ENCODE measurements around the gene ANKMY1. TPM values are rescaled to one million over a fixed set of nuclear protein-coding genes. Genes with fewer than 3 reads are reported as not detected.

ANKMY1 gene
- polyA plus RNA-seq, 3 donors, result 2.1 to 22.9 (median 2.9) TPM

DNA sequence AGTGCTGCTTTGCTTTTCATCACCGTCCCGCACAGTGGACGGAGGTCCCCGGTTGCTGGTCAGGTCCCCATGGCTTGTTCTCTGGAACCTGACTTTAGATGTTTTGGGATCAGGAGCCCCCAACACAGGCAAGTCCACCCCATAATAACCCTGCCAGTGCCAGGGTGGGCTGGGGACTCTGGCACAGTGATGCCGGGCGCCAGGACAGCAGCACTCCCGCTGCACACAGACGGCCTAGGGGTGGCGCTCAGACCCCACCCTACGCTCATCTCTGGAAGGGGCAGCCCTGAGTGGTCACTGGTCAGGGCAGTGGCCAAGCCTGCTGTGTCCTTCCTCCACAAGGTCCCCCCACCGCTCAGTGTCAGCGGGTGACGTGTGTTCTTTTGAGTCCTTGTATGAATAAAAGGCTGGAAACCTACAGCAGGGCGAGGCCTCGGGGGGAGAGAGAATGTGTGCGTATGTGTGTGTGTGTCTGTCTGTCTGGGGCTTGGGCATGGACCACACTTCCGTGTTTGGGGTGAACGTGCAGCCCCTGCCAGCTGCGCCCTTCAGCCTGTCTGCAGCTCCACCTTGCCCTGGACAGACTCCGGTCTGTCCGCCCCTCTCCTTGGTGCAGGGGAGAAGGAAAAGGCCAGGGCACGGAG lies 90.0 kb downstream of the ANKMY1 start:
- Mint-ChIP-seq H3K9me3 (peaks cover 0 to 4% (median 0%) of the 10 kb centered on the region in 7 donors), H3K4me1 (peaks cover 8% of the 10 kb centered on the region), H3K27me3 (ENCODE audit: low read depth in 3 of 3) (no peaks in the 10 kb centered on the region), H3K27ac (no peak overlapping the region), H3K36me3 (peaks cover 3 to 7% of the 10 kb centered on the region in 2 donors), H3K4me3 (no peak overlapping the region)
- Histone ChIP-seq H3K27me3 (ENCODE audit: control insufficient read depth in 2 of 2, insufficient read depth in 2 of 2, low read length in 2 of 2) (no peaks in the 10 kb centered on the region), H3K36me3 (replicated peaks in 1 of 2; ENCODE audit: control insufficient read depth in 1 of 2, insufficient read depth in 2 of 2, low read length in 2 of 2) (no peaks in the 10 kb centered on the region), H3K4me2 (replicated peaks; ENCODE audit: extremely low read depth, low read length, poor library complexity, severe bottlenecking) (no peak overlapping the region), H3K79me2 (ENCODE audit: insufficient read depth, low read length) (no peaks in the 10 kb centered on the region), H3K9ac (ENCODE audit: insufficient read depth, low read length, poor library complexity, severe bottlenecking) (no peak overlapping the region), H4K20me1 (ENCODE audit: insufficient read depth, low read length) (no peaks in the 10 kb centered on the region), H3K27ac (ENCODE audit: low read depth in 1 of 2, low read length in 2 of 2) (no peak overlapping the region), H3K4me1 (ENCODE audit: control insufficient read depth in 1 of 2, insufficient read depth in 2 of 2, low read length in 2 of 2) (no peaks in the 10 kb centered on the region), H3K9me3 (replicated peaks in 1 of 2; ENCODE audit: control insufficient read depth in 1 of 2, insufficient read depth in 1 of 2, low read length in 2 of 2) (no peaks in the 10 kb centered on the region), H2AFZ (ENCODE audit: insufficient read depth, low read depth, low read length, poor library complexity, severe bottlenecking) (no peak overlapping the region), H3K4me3 (replicated peaks in 1 of 3; ENCODE audit: low read depth in 2 of 3, low read length in 3 of 3) (no peak overlapping the region)
- intact Hi-C loops (cut with micrococcal nuclease), result no loop called here
- DNase-seq, result no peak
- TF ChIP-seq, protein P1, sequence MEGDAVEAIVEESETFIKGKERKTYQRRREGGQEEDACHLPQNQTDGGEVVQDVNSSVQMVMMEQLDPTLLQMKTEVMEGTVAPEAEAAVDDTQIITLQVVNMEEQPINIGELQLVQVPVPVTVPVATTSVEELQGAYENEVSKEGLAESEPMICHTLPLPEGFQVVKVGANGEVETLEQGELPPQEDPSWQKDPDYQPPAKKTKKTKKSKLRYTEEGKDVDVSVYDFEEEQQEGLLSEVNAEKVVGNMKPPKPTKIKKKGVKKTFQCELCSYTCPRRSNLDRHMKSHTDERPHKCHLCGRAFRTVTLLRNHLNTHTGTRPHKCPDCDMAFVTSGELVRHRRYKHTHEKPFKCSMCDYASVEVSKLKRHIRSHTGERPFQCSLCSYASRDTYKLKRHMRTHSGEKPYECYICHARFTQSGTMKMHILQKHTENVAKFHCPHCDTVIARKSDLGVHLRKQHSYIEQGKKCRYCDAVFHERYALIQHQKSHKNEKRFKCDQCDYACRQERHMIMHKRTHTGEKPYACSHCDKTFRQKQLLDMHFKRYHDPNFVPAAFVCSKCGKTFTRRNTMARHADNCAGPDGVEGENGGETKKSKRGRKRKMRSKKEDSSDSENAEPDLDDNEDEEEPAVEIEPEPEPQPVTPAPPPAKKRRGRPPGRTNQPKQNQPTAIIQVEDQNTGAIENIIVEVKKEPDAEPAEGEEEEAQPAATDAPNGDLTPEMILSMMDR (IDR thresholded peaks at IDR 0.05), result no peak
- WGBS (ENCODE audit: insufficient coverage), result 92% methylated on average over 17 of the region's 22 CpGs

DNA sequence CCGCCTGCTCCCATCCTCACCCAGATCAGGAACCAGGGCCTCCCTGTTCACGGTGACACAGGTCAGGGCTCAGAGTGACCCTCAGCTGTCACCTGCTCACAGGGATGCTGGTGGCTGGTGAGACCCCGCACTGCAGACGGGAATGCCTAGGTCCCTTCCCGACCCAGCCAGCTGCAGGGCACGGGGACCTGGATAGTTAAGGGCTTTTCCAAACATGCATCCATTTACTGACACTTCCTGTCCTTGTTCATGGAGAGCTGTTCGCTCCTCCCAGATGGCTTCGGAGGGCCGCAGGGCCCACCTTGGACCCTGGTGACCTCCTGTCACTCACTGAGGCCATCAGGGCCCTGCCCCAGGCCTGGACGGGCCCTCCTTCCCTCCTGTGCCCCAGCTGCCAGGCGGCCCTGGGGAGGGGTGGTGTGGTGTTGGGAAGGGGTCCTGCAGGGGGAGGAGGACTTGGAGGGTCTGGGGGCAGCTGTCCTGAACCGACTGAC lies 90.6 kb downstream of the ANKMY1 start:
- 90% methylated on average over 8 of the region's 12 CpGs for WGBS (ENCODE audit: insufficient coverage)

More for the DNA sequence above, 90.6 kb downstream of the ANKMY1 start:
- no peak for DNase-seq
- Histone ChIP-seq H2AFZ (ENCODE audit: insufficient read depth, low read depth, low read length, poor library complexity, severe bottlenecking) (no peak overlapping the region), H3K9me3 (replicated peaks in 1 of 2; ENCODE audit: control insufficient read depth in 1 of 2, insufficient read depth in 1 of 2, low read length in 2 of 2) (no peaks in the 10 kb centered on the region), H3K9ac (ENCODE audit: insufficient read depth, low read length, poor library complexity, severe bottlenecking) (no peak overlapping the region), H3K27ac (ENCODE audit: low read depth in 1 of 2, low read length in 2 of 2) (no peak overlapping the region), H3K4me3 (replicated peaks in 1 of 3; ENCODE audit: low read depth in 2 of 3, low read length in 3 of 3) (no peak overlapping the region), H3K4me1 (ENCODE audit: control insufficient read depth in 1 of 2, insufficient read depth in 2 of 2, low read length in 2 of 2) (no peaks in the 10 kb centered on the region), H3K36me3 (replicated peaks in 1 of 2; ENCODE audit: control insufficient read depth in 1 of 2, insufficient read depth in 2 of 2, low read length in 2 of 2) (no peaks in the 10 kb centered on the region), H3K79me2 (ENCODE audit: insufficient read depth, low read length) (no peaks in the 10 kb centered on the region), H3K27me3 (ENCODE audit: control insufficient read depth in 2 of 2, insufficient read depth in 2 of 2, low read length in 2 of 2) (no peaks in the 10 kb centered on the region), H4K20me1 (ENCODE audit: insufficient read depth, low read length) (no peaks in the 10 kb centered on the region), H3K4me2 (replicated peaks; ENCODE audit: extremely low read depth, low read length, poor library complexity, severe bottlenecking) (no peak overlapping the region)
- Mint-ChIP-seq H3K4me3 (no peak overlapping the region), H3K9me3 (no peaks in the 10 kb centered on the region), H3K27me3 (ENCODE audit: low read depth in 3 of 3) (peaks cover 0 to 4% (median 0%) of the 10 kb centered on the region in 3 donors), H3K4me1 (peaks cover 8% of the 10 kb centered on the region), H3K27ac (no peak overlapping the region), H3K36me3 (peaks cover 2 to 3% of the 10 kb centered on the region in 2 donors)
- TF ChIP-seq, protein P1 (IDR thresholded peaks at IDR 0.05), result no peak
- intact Hi-C loops (cut with micrococcal nuclease), result no loop called here

Data from CD14-positive monocyte (primary cell).